MM.1S (cell line): ENCODE data around the gene PAGE5.

ENCODE experiments used
- CTCF ChIP-seq: fragments of 300-600 bp; sonication (generic); IDR thresholded peaks from 2 replicates; pipeline ENCODE4 v1.5.1; 2016; ENCODE audit warnings: antibody characterized with exemption, low read length, mixed read lengths
- EZH2 ChIP-seq: fragments of 300-600 bp; sonication (generic); optimal IDR thresholded peaks from 2 replicates; pipeline ENCODE3; 2017; ENCODE audit warnings: low read depth, mild to moderate bottlenecking, antibody characterized with exemption, low read length, mixed read lengths
- EZH2phosphoT487 ChIP-seq: fragments of 300-600 bp; sonication (generic); IDR thresholded peaks from 2 replicates; pipeline ENCODE4 v1.6.1; 2018; ENCODE audit warnings: antibody characterized with exemption, low read length

GRCh38 chrX:55206162-55206941 is 13.8 kb upstream of the PAGE5 start:
- no peak for TF ChIP-seq CTCF
- TF ChIP-seq EZH2phosphoT487 = no peak
- no peak for TF ChIP-seq EZH2
